Activated T-helper 17 cell treated with anti-CD3 and anti-CD28 coated beads, Interleukin-2, amount 50 U/mL, for 72 hours (primary cell): ENCODE results near the gene ASTN2. TPM values are rescaled to one million over a fixed set of nuclear protein-coding genes. Genes with fewer than 3 reads are reported as not detected.

Experiments used
- ATAC-seq: fragments of 150-1000 bp; cut with Tn5 transposase; replicated peaks from 2 replicates; pipeline ENCODE4 v1.10.0; 2021; ENCODE audit warnings: mild to moderate bottlenecking, moderate library complexity
- H3K27ac Mint-ChIP-seq: one replicate; pipeline ENCODE4 v1.8.0; 2022; ENCODE audit warnings: mixed read lengths
- H3K27me3 Mint-ChIP-seq: one replicate; pipeline ENCODE4 v1.8.0; 2022; ENCODE audit warnings: mixed read lengths
- H3K36me3 Mint-ChIP-seq: one replicate; pipeline ENCODE4 v1.8.0; 2022; ENCODE audit warnings: low read depth, mild to moderate bottlenecking, mixed read lengths
- H3K4me1 Mint-ChIP-seq: one replicate; pipeline ENCODE4 v1.8.0; 2022; ENCODE audit warnings: mixed read lengths
- H3K4me3 Mint-ChIP-seq: one replicate; pipeline ENCODE4 v1.8.0; 2022; ENCODE audit warnings: mild to moderate bottlenecking, mixed read lengths
- H3K9me3 Mint-ChIP-seq: one replicate; pipeline ENCODE4 v1.8.0; 2022; ENCODE audit warnings: mixed read lengths
- total RNA-seq, 2 donors: library from RNA; stranded (reverse); gene quantifications; one replicate each; pipeline ENCODE4 v1.2.3, GENCODE V29; 2022

Gene ASTN2
- total RNA-seq, 2 donors from 2014 or later = 3.3 to 5.4 TPM

DNA sequence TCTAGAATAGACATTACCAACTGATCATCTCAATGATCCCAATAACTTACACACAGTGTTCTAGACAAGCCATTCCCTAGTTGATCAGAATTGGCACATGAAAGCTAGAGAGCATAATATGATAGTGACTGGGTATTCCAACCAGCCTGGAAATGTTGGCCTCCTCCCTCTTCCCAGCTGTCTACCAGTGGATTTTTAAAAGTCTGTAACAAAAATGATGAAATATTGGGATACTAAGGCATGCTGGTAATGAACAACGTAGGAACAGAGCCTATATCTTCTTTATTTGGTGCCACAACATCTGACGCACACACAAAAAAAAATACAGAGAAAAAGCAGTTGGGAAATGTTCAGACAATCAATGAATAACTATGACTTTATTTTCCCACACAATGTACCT lies 692.9 kb downstream of the ASTN2 start:
- Mint-ChIP-seq H3K36me3 (no peaks in the 10 kb centered on the region), H3K27me3 (peaks cover 3% of the 10 kb centered on the region), H3K4me1 (peaks cover 2% of the 10 kb centered on the region), H3K4me3 (no peak overlapping the region), H3K27ac (no peak overlapping the region), H3K9me3 (peaks cover 7% of the 10 kb centered on the region)
- ATAC-seq = no peak

DNA sequence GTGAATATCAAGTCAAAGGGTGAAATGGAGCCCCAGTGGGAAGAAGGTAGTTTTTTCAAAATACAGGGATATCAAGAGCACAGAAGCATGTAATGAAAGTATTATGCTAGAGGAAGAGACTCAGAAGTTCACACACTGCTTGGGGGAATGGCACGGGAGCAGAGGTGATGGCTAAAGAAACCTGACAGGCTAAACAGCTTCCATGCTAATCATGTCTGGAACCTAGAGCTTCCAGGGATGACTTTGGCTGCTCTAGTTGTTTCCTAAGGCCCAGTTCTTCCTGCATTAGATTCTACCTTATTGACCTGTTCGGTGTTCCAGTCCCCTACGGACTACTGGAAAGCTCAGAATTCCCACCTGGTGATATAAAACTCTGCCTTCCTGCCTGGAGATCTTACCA lies 693.4 kb downstream of the ASTN2 start:
- Mint-ChIP-seq H3K27ac (no peak overlapping the region), H3K4me1 (no peaks in the 10 kb centered on the region), H3K36me3 (no peaks in the 10 kb centered on the region), H3K27me3 (peaks cover 3% of the 10 kb centered on the region), H3K4me3 (no peak overlapping the region), H3K9me3 (peaks cover 7% of the 10 kb centered on the region)
- no peak for ATAC-seq

DNA sequence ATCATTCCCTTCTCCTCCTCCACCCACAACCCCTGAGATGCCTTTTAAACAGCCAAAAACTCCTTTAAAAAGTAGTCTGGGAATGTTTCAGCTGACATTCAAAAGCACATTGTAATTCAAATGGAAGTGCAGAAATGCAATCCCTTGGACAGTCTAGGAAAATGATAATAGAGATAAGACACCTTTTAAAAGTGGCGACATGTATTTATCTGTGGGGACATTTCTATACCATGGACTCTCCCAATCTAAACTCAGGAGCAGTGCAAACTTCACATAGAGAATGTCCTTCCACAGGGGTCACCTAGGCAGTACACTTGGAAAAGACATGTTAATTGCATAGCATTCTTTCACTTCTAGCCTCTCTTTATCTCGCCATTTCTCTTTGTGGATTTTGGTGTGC lies 694.7 kb downstream of the ASTN2 start:
- ATAC-seq = no peak
- Mint-ChIP-seq H3K27me3 (peaks cover 3% of the 10 kb centered on the region), H3K4me1 (no peaks in the 10 kb centered on the region), H3K27ac (no peak overlapping the region), H3K4me3 (no peak overlapping the region), H3K36me3 (no peaks in the 10 kb centered on the region), H3K9me3 (peaks cover 7% of the 10 kb centered on the region)

DNA sequence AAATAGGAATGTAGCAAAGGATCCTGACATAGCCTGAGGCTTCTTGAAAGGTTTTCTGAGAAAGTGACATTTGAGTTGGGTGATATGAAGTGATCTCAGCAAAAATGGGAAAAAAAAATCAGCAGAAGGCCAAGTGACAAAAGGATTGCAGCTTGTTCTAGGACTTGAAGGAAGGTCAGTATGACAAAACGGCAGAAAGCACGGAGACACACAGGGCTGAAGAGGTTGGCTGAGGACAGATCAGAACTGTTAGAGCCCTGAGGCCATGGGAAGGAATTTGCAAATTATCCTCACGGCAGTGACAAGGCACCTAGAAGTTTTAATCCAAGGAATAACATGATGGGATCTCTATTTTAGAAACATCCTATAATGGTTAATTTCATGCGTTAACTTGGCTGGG lies 696.7 kb downstream of the ASTN2 start:
- Mint-ChIP-seq H3K36me3 (no peaks in the 10 kb centered on the region), H3K4me1 (no peaks in the 10 kb centered on the region), H3K4me3 (no peak overlapping the region), H3K9me3 (peaks cover 7% of the 10 kb centered on the region), H3K27me3 (peaks cover 3% of the 10 kb centered on the region), H3K27ac (no peak overlapping the region)
- ATAC-seq = no peak

DNA sequence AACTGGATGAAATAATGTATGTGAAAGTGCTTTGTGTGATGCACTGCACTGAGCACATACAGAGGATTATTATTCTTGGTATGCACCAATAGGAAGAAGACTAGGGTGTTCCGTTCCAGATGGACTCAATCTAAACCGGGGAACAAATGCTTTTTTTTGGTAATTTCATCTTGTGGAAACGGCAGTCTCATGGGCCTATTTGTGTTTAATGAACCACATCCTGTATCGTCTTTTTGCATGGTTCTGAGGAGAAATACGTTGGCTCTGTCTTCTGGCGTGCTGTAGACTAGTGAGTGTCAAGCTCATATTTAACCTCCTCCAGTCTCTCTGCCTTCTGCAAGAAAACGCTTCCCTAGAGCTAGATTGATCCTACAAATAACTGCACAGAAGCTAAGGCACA lies 697.7 kb downstream of the ASTN2 start:
- Mint-ChIP-seq H3K9me3 (peaks cover 7% of the 10 kb centered on the region), H3K27ac (no peak overlapping the region), H3K27me3 (peaks cover 3% of the 10 kb centered on the region), H3K4me3 (no peak overlapping the region), H3K36me3 (no peaks in the 10 kb centered on the region), H3K4me1 (no peaks in the 10 kb centered on the region)
- no peak for ATAC-seq

DNA sequence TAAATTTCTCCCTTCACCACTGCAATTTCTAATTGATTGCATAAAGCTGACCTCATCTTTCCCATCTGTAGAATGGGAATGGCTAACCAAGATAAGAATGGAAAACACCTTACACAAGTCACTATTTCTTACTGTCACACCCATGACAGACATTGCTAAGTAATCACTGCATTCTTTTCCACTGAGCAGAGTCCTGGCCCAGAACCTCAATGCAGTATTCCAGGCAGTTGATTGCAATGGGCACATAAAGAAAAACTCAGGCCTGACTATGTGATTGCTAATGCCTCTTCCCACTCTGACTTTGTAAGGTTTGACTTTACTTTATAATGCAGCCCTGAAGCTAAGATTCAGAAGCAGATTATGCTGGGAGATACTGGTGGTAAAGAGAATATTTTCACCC lies 698.4 kb downstream of the ASTN2 start:
- Mint-ChIP-seq H3K27me3 (peaks cover 3% of the 10 kb centered on the region), H3K4me1 (no peaks in the 10 kb centered on the region), H3K36me3 (no peaks in the 10 kb centered on the region), H3K27ac (no peak overlapping the region), H3K4me3 (no peak overlapping the region), H3K9me3 (peaks cover 7% of the 10 kb centered on the region)
- no peak for ATAC-seq

DNA sequence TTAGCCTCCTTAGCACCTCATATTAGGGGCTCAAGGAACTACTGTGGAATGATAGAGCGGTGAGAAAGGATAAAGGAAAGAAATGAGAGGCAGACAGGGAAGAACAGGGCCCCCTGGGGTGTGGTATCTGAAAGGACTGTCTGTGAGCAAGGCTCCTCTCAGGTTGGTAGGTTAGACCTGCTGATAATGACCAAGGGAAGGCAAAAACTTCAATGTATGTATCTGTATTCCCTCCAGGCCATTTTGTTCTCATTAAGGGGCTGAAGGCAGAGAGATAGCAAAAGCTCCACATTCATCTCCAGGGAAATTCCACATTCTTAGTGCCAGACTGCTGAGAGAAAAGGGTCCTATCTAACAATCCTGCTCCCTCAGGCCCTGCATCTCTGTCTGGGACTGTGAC lies 699.1 kb downstream of the ASTN2 start:
- Mint-ChIP-seq H3K27me3 (peaks cover 3% of the 10 kb centered on the region), H3K36me3 (no peaks in the 10 kb centered on the region), H3K4me3 (no peak overlapping the region), H3K27ac (no peak overlapping the region), H3K4me1 (no peaks in the 10 kb centered on the region), H3K9me3 (peaks cover 7% of the 10 kb centered on the region)
- ATAC-seq = no peak

GRCh38 chr9:116713271-116713670 lies 701.6 kb downstream of the ASTN2 start:
- Mint-ChIP-seq H3K27ac (no peak overlapping the region), H3K36me3 (no peaks in the 10 kb centered on the region), H3K4me1 (no peaks in the 10 kb centered on the region), H3K9me3 (peaks cover 3% of the 10 kb centered on the region), H3K4me3 (no peak overlapping the region), H3K27me3 (peaks cover 3% of the 10 kb centered on the region)
- no peak for ATAC-seq

DNA sequence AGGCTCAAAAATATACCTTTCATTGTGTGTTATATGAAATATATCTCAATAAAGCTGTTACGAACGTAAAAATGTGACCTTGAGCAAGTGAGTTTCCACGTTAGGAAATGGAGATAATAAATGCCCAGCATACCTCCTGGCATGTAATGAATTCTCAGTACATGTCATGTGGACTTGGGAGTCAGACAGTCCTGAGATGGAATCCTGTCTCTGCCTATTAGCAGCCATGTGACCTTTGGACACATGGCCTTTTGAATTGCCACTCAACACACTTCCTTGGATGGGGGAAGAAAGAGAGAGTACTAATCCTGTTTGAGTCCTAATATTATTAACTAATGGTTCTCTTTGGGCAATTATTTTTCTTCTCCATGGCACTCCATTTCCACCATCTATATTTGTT lies 702.1 kb downstream of the ASTN2 start:
- no peak for ATAC-seq
- Mint-ChIP-seq H3K27me3 (no peaks in the 10 kb centered on the region), H3K4me3 (no peak overlapping the region), H3K36me3 (no peaks in the 10 kb centered on the region), H3K27ac (no peak overlapping the region), H3K4me1 (no peaks in the 10 kb centered on the region), H3K9me3 (no peaks in the 10 kb centered on the region)

DNA sequence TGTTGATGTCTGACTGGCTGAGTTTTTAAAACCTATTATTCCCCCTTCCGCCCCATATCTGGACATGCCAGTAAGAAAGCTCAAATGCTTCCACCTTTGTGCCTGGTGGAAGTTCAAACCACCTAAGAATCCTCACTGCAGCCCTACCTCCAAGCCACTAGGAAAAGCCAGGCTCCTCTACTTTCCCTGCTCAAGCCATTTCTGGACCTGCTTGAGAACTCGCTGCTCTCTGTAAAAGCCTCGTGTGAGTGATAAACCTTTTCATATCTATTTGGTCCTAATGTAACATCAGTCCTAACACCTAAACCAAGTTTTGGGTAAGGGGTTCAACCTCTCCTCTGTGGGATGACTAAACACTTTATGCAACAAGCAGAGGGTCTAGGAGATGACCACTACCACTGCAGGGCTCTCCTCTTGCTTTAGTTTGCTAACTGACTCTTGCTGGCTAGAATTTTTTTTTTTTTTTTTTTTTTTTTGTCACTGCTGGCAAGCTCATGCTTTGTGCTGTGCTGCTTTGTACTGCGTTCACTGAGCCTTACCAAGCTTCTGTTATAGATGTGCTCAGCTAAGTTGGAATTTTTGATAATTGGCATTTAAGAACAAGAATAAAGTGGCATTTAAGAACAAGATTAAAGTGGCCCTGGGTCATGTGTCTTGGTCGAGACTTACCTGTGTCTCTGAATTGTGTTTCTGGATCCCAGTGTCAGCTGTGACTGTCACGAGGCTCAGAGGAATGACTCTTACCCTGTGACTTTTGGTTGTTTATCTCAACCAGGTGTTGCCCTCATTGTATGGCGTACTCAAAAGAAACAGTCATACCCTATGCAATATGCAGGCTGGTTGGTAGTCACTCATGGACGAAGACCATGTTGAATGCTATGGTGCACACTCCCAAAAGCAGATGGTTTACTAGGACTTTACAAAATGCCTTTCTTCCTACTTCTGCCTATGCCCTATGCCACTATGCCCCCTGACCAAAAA lies 708.3 kb downstream of the ASTN2 start:
- Mint-ChIP-seq H3K27me3 (no peaks in the 10 kb centered on the region), H3K36me3 (peaks cover 5% of the 10 kb centered on the region), H3K9me3 (no peaks in the 10 kb centered on the region), H3K4me1 (peaks cover 10% of the 10 kb centered on the region), H3K27ac (no peak overlapping the region), H3K4me3 (no peak overlapping the region)
- no peak for ATAC-seq

DNA sequence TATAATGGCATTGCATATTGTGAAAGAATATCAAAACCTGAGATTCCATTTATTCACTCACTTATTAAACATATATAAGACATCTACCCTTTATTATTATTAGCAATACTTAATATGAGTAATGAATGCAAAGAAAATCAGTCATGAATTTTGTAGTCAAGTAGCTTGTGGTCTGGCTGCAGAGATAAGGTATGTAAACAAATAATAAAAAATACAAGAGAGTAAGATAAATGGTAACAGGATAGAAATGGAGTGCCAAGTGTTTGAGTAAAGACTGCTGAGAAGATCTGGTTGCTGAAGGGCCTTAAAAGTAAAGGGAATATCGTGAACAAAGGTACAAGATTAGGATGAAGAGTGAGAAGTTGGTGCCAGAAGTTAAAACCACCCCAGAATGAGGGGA lies 709.3 kb downstream of the ASTN2 start:
- Mint-ChIP-seq H3K27me3 (no peaks in the 10 kb centered on the region), H3K36me3 (peaks cover 13% of the 10 kb centered on the region), H3K9me3 (no peaks in the 10 kb centered on the region), H3K4me3 (no peak overlapping the region), H3K27ac (no peak overlapping the region), H3K4me1 (peaks cover 20% of the 10 kb centered on the region)
- ATAC-seq = no peak

GRCh38 chr9:116704470-116704869 lies 710.4 kb downstream of the ASTN2 start:
- H3K27me3 Mint-ChIP-seq = no peaks in the 10 kb centered on the region
- H3K4me3 Mint-ChIP-seq = no peak overlapping the region
- no peak for ATAC-seq
- H3K27ac Mint-ChIP-seq = no peak overlapping the region
- H3K36me3 Mint-ChIP-seq = peaks cover 24% of the 10 kb centered on the region
- peaks cover 26% of the 10 kb centered on the region for H3K4me1 Mint-ChIP-seq
- peaks cover 4% of the 10 kb centered on the region for H3K9me3 Mint-ChIP-seq

GRCh38 chr9:116703634-116704033 lies 711.2 kb downstream of the ASTN2 start:
- no peak for ATAC-seq
- H3K4me1 Mint-ChIP-seq = peaks cover 26% of the 10 kb centered on the region
- no peak overlapping the region for H3K4me3 Mint-ChIP-seq
- peaks cover 32% of the 10 kb centered on the region for H3K36me3 Mint-ChIP-seq
- H3K9me3 Mint-ChIP-seq = peaks cover 4% of the 10 kb centered on the region
- H3K27ac Mint-ChIP-seq = no peak overlapping the region
- H3K27me3 Mint-ChIP-seq = no peaks in the 10 kb centered on the region

- H3K27ac Mint-ChIP-seq = peak overlapping the region; percentile 84
- H3K27me3 Mint-ChIP-seq = no peaks in the 10 kb centered on the region
- H3K4me1 Mint-ChIP-seq = peaks cover 26% of the 10 kb centered on the region
- H3K4me3 Mint-ChIP-seq = peak overlapping the region; percentile 41
- peaks cover 48% of the 10 kb centered on the region for H3K36me3 Mint-ChIP-seq
- peaks cover 4% of the 10 kb centered on the region for H3K9me3 Mint-ChIP-seq
- ATAC-seq = peak; percentile 59
Observed at GRCh38 chr9:116701940-116702642, 712.8 kb downstream of the ASTN2 start.
